Measurements from ENCODE around the gene WIF1. TPM values are rescaled to one million over a fixed set of nuclear protein-coding genes. Genes with fewer than 3 reads are reported as not detected.

The WIF1 gene
- total and polyA plus RNA-seq, 7 donors, result 0.03 TPM; not detected in 6

DNA sequence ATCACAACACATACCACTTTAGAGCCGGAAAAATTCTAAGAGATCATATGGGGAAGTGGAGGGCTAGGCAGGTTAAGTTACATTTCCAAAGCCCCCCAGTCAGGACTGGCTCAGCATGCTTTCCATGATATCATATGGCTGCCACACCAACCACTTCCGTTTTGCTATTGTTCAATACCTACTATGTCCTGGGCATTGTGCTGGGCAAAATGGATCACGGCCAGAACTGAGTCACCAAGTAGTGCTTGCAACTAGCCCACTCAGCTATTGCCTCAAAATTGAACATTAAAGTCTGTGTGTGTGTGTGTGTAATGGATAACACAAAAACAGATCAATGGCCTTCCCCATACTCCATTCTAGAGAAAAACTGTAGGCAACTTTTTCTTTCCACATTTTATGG lies 22.7 kb downstream of the WIF1 start:
- DNase-seq (no peak), ATAC-seq (no peak)
- H3K4me1 ChIP-seq, result no peaks in the 10 kb centered on the region
- intact Hi-C loops (cut with DNase I), result no loop called here
- no peaks in the 10 kb centered on the region for H3K9me3 ChIP-seq
- H3K27me3 ChIP-seq (ENCODE audit: insufficient read depth in 3 of 3, low read length in 2 of 3), result no peaks in the 10 kb centered on the region
- no peak overlapping the region for H3K27ac ChIP-seq
- no peaks in the 10 kb centered on the region for H3K36me3 ChIP-seq (ENCODE audit: insufficient read depth in 1 of 2, low read depth in 1 of 2)
- H3K4me3 ChIP-seq, result no peak overlapping the region
- TF ChIP-seq CTCF (IDR thresholded peaks at IDR 0.05), result no peak
- 68 to 70% (median 69%) methylated on average over 3 of the region's 3 CpGs for WGBS, 3 donors

DNA sequence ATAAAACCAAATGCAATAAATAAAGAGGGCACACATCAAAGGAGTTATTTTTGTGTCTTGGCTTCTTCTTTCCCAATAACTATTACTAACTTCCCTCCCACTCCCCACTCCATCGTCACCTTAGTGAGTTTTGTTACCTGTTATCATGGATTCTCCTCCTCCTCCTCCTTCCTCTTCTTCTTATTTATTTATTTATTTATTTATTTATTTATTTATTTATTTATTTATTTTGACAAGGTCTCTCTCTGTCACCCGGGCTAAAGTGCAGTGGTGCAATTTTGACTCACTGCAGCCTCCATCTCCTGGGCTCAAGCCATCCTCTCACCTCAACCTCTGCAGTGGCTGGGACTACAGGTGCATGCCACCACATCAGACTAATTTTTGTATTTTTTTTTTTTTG lies 26.4 kb downstream of the WIF1 start:
- intact Hi-C loops (cut with DNase I), result no loop called here
- no peak overlapping the region for H3K27ac ChIP-seq
- no peaks in the 10 kb centered on the region for H3K4me1 ChIP-seq
- peaks cover 0 to 11% (median 5%) of the 10 kb centered on the region in 3 donors for H3K27me3 ChIP-seq (ENCODE audit: insufficient read depth in 3 of 3, low read length in 2 of 3)
- ATAC-seq, result no peak
- H3K36me3 ChIP-seq (ENCODE audit: insufficient read depth in 1 of 2, low read depth in 1 of 2), result no peaks in the 10 kb centered on the region
- WGBS, 3 donors, result 77 to 85% (median 80%) methylated on average over 2 of the region's 2 CpGs
- no peak for DNase-seq
- H3K4me3 ChIP-seq, result no peak overlapping the region
- TF ChIP-seq CTCF (IDR thresholded peaks at IDR 0.05), result no peak
- H3K9me3 ChIP-seq, result no peaks in the 10 kb centered on the region

DNA sequence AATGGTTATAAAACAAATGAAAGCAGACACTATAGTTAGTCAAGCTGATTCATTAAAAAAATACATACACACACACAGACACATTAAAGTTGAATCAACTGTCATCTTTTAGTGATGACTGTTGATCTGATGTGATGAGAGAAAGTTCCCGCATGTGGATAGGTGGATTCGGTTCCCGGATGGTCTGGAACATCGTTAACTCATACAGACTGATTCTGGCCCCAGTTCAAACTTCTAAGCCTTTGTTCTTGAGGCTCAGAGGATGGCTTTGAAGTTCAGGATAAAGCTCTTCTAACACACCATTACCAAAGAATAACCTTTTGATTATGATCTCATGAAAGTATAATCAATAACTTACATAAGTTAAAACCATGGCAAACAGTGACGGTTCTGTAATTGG lies 27.5 kb downstream of the WIF1 start:
- 20 to 21% (median 21%) methylated on average over 5 of the region's 5 CpGs for WGBS, 3 donors
- Histone ChIP-seq H3K4me1 (no peaks in the 10 kb centered on the region), H3K9me3 (no peaks in the 10 kb centered on the region), H3K36me3 (ENCODE audit: insufficient read depth in 1 of 2, low read depth in 1 of 2) (no peaks in the 10 kb centered on the region), H3K27me3 (ENCODE audit: insufficient read depth in 3 of 3, low read length in 2 of 3) (peaks cover 0 to 14% (median 5%) of the 10 kb centered on the region in 3 donors), H3K27ac (no peak overlapping the region), H3K4me3 (no peak overlapping the region)
- no peak for TF ChIP-seq CTCF (IDR thresholded peaks at IDR 0.05)
- DNase-seq, result no peak
- no peak for ATAC-seq
- intact Hi-C loops (cut with DNase I), result no loop called here

DNA sequence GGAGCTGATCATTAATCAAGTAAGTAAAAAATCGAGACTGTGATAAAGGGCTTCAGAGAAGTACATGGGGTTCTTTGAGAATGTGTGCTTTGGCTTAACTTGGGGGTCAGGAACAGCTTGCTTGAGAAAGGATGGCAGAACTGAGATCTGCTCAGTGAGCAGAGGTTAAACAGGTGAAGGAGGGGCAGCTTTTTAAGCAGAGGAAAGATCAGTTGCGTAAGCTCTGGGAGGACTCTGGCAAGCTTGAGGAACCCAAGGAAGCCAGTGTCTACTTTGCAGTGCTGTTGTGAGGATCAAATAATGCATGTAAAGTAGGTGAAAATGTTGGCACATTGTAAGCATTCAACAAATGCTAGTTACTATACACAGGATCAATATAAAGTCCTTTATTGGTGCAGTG lies 30.6 kb downstream of the WIF1 start:
- Histone ChIP-seq H3K4me3 (no peak overlapping the region), H3K27me3 (ENCODE audit: insufficient read depth in 3 of 3, low read length in 2 of 3) (peaks cover 0 to 14% (median 5%) of the 10 kb centered on the region in 3 donors), H3K27ac (no peak overlapping the region), H3K36me3 (ENCODE audit: insufficient read depth in 1 of 2, low read depth in 1 of 2) (no peaks in the 10 kb centered on the region), H3K9me3 (no peaks in the 10 kb centered on the region), H3K4me1 (no peaks in the 10 kb centered on the region)
- intact Hi-C loops (cut with DNase I), result no loop called here
- ATAC-seq (no peak), DNase-seq (no peak)
- no peak for TF ChIP-seq CTCF (IDR thresholded peaks at IDR 0.05)
- WGBS, 3 donors, result 75 to 84% (median 81%) methylated on average over 2 of the region's 2 CpGs

GRCh38 chr12:65086236-65086635 lies 34.9 kb downstream of the WIF1 start:
- Histone ChIP-seq H3K4me3 (no peak overlapping the region), H3K27me3 (ENCODE audit: insufficient read depth in 3 of 3, low read length in 2 of 3) (peaks cover 0 to 14% (median 2%) of the 10 kb centered on the region in 3 donors), H3K27ac (no peak overlapping the region), H3K36me3 (ENCODE audit: insufficient read depth in 1 of 2, low read depth in 1 of 2) (no peaks in the 10 kb centered on the region), H3K4me1 (no peaks in the 10 kb centered on the region), H3K9me3 (no peaks in the 10 kb centered on the region)
- DNase-seq (no peak), ATAC-seq (no peak)
- 66 to 74% (median 73%) methylated on average over 2 of the region's 2 CpGs for WGBS, 3 donors
- intact Hi-C loops (cut with DNase I), result no loop called here
- TF ChIP-seq CTCF (IDR thresholded peaks at IDR 0.05), result no peak
